Central memory CD8-positive, alpha-beta T cell (primary cell): ENCODE data around the gene KCNMB1.

Experiments used
- ATAC-seq: fragments of 150-1000 bp; cut with Tn5 transposase; replicated peaks from 2 replicates; pipeline ENCODE4 v1.10.0; 2022; ENCODE audit warnings: mild to moderate bottlenecking, moderate FRiP score, moderate number of reproducible peaks; ENCODE audit not compliant: poor library complexity, severe bottlenecking; ENCODE audit errors: extremely low read depth
- DNase-seq, 2 donors: peaks; one replicate each; pipeline ENCODE4 v3.0.0; 2021; ENCODE audit warnings: low spot score in 2 of 2
- H3K27ac Mint-ChIP-seq: one replicate; pipeline ENCODE4 v1.8.0; 2022; ENCODE audit warnings: low read depth, mild to moderate bottlenecking, moderate library complexity, mixed read lengths
- H3K27me3 Mint-ChIP-seq: one replicate; pipeline ENCODE4 v1.8.0; 2022; ENCODE audit warnings: mixed read lengths
- H3K36me3 Mint-ChIP-seq: one replicate; pipeline ENCODE4 v1.8.0; 2022; ENCODE audit warnings: mild to moderate bottlenecking, moderate library complexity, mixed read lengths; ENCODE audit not compliant: insufficient read depth
- H3K4me1 Mint-ChIP-seq: one replicate; pipeline ENCODE4 v1.8.0; 2022; ENCODE audit warnings: mixed read lengths
- H3K4me3 Mint-ChIP-seq: one replicate; pipeline ENCODE4 v1.8.0; 2022; ENCODE audit warnings: mild to moderate bottlenecking, moderate library complexity, mixed read lengths
- H3K9me3 Mint-ChIP-seq: one replicate; pipeline ENCODE4 v1.8.0; 2022; ENCODE audit warnings: mixed read lengths

Gene KCNMB1

GRCh38 chr5:170408877-170409660 lies 19.9 kb upstream of the KCNMB1 start:
- Mint-ChIP-seq H3K27me3 (peaks cover 13% of the 10 kb centered on the region), H3K4me1 (no peaks in the 10 kb centered on the region), H3K36me3 (no peaks in the 10 kb centered on the region), H3K4me3 (no peak overlapping the region), H3K27ac (no peak overlapping the region), H3K9me3 (no peaks in the 10 kb centered on the region)
- DNase-seq (no peak), ATAC-seq (no peak)

DNA sequence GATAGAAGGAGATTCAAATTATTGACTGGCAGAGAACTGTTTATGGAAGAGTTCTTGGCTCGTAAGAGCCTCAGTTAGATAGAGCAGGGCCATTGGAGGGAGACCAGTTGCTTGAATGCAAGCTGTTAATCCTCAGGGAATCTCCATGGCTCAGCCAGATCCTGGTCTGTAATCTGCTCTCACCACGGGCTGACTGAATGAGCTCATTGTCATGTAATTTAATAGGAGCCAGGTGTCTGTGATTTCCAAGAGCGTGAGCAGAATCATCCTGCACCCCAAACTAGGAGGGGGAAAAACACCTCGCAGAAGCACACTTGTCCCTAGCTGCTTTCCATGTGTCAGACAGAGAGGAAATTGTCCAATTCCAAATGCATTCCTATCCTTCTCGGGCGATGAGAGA lies 19.1 kb upstream of the KCNMB1 start:
- H3K27me3 Mint-ChIP-seq = peaks cover 13% of the 10 kb centered on the region
- H3K4me3 Mint-ChIP-seq = no peak overlapping the region
- no peaks in the 10 kb centered on the region for H3K4me1 Mint-ChIP-seq
- no peak for ATAC-seq
- H3K9me3 Mint-ChIP-seq = no peaks in the 10 kb centered on the region
- DNase-seq = no peak
- no peaks in the 10 kb centered on the region for H3K36me3 Mint-ChIP-seq
- no peak overlapping the region for H3K27ac Mint-ChIP-seq

GRCh38 chr5:170407062-170407461 lies 17.9 kb upstream of the KCNMB1 start:
- Mint-ChIP-seq H3K27me3 (peaks cover 13% of the 10 kb centered on the region), H3K4me1 (no peaks in the 10 kb centered on the region), H3K9me3 (no peaks in the 10 kb centered on the region), H3K4me3 (no peak overlapping the region), H3K27ac (no peak overlapping the region), H3K36me3 (no peaks in the 10 kb centered on the region)
- ATAC-seq = no peak
- no peak for DNase-seq

DNA sequence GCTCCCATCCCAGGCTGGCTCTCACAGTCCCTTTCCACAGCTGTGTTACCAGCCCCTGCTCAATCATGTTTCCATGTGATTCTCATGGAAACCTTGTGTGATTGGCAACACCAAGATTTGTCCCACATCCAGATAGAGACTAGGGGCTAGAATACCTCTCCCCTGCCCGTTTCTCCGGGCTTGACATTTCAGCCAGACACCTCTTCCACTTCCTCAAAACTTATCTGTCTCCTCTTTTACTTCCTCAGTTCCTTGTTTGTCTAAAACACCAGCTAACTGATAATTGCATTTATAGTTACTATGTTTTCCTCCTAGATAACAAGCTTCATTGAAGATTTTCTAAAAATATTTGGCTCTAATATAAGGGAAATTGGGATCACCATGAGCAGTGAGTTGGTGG lies 16.6 kb upstream of the KCNMB1 start:
- Mint-ChIP-seq H3K9me3 (no peaks in the 10 kb centered on the region), H3K4me1 (no peaks in the 10 kb centered on the region), H3K27ac (no peak overlapping the region), H3K36me3 (no peaks in the 10 kb centered on the region), H3K4me3 (no peak overlapping the region), H3K27me3 (peaks cover 13% of the 10 kb centered on the region)
- DNase-seq (no peak), ATAC-seq (no peak)

- Mint-ChIP-seq H3K4me3 (no peak overlapping the region), H3K27me3 (peaks cover 13% of the 10 kb centered on the region), H3K27ac (no peak overlapping the region), H3K36me3 (no peaks in the 10 kb centered on the region), H3K9me3 (no peaks in the 10 kb centered on the region), H3K4me1 (no peaks in the 10 kb centered on the region)
- ATAC-seq = no peak
- no peak for DNase-seq
Observed at GRCh38 chr5:170404398-170404797, 15.2 kb upstream of the KCNMB1 start.

GRCh38 chr5:170403675-170404074 lies 14.5 kb upstream of the KCNMB1 start:
- Mint-ChIP-seq H3K27ac (no peak overlapping the region), H3K9me3 (no peaks in the 10 kb centered on the region), H3K4me3 (no peak overlapping the region), H3K4me1 (no peaks in the 10 kb centered on the region), H3K27me3 (peaks cover 13% of the 10 kb centered on the region), H3K36me3 (no peaks in the 10 kb centered on the region)
- no peak for ATAC-seq
- no peak for DNase-seq

GRCh38 chr5:170402508-170402907 lies 13.3 kb upstream of the KCNMB1 start:
- H3K36me3 Mint-ChIP-seq = no peaks in the 10 kb centered on the region
- H3K4me3 Mint-ChIP-seq = no peak overlapping the region
- no peak for DNase-seq
- no peaks in the 10 kb centered on the region for H3K9me3 Mint-ChIP-seq
- no peak overlapping the region for H3K27ac Mint-ChIP-seq
- ATAC-seq = no peak
- peaks cover 19% of the 10 kb centered on the region for H3K27me3 Mint-ChIP-seq
- H3K4me1 Mint-ChIP-seq = no peaks in the 10 kb centered on the region

DNA sequence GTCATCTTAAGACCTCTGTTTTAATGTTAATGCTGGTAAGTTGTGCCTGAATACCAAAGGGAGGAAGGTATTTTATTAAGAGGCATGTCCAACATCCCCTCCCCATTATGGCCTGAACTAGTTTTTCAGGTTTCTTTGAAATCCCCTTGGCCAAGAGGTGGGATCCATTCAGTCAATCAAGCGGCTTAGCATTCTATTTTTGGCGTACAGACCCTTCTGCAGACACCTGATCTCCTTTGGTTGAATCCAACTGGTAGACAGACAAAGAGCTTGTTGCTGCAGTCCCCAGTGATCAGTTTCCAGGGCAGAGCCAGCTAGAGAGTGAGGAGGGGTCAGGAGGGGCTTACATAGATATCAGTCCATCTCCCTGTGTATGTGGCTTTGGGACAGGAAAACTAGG lies 7.9 kb upstream of the KCNMB1 start:
- H3K27me3 Mint-ChIP-seq = peaks cover 31% of the 10 kb centered on the region
- ATAC-seq (no peak), DNase-seq (no peak)
- H3K4me3 Mint-ChIP-seq = no peak overlapping the region
- H3K27ac Mint-ChIP-seq = no peak overlapping the region
- H3K36me3 Mint-ChIP-seq = no peaks in the 10 kb centered on the region
- H3K4me1 Mint-ChIP-seq = peaks cover 9% of the 10 kb centered on the region
- no peaks in the 10 kb centered on the region for H3K9me3 Mint-ChIP-seq

- ATAC-seq = no peak
- Mint-ChIP-seq H3K4me1 (peaks cover 9% of the 10 kb centered on the region), H3K9me3 (no peaks in the 10 kb centered on the region), H3K4me3 (no peak overlapping the region), H3K27me3 (peaks cover 40% of the 10 kb centered on the region), H3K27ac (no peak overlapping the region), H3K36me3 (no peaks in the 10 kb centered on the region)
- no peak for DNase-seq
Observed at GRCh38 chr5:170393958-170394357, 4.8 kb upstream of the KCNMB1 start.

DNA sequence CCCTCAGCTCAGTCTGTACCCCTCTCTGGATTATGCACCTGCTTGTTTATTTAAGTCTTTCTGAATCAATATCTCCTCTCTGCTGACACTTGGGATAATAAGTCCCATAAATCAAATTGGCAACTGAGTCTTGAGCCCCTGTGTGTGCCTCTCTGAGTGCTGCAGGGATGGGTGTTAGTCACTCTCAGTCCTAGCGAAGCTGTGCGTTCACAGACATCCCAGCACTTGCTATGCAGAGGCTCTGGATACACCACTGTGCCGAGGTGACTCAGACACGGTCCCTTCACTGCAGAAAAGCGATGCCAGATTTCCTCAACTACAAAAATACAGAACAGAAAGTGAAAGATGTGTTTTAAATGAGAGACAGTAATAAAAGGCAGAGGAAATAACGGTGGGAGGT lies 4.1 kb upstream of the KCNMB1 start:
- ATAC-seq (no peak), DNase-seq (no peak)
- H3K36me3 Mint-ChIP-seq = no peaks in the 10 kb centered on the region
- no peaks in the 10 kb centered on the region for H3K9me3 Mint-ChIP-seq
- no peak overlapping the region for H3K4me3 Mint-ChIP-seq
- peaks cover 9% of the 10 kb centered on the region for H3K4me1 Mint-ChIP-seq
- no peak overlapping the region for H3K27ac Mint-ChIP-seq
- H3K27me3 Mint-ChIP-seq = peaks cover 47% of the 10 kb centered on the region

- Mint-ChIP-seq H3K27ac (no peak overlapping the region), H3K9me3 (no peaks in the 10 kb centered on the region), H3K27me3 (peaks cover 48% of the 10 kb centered on the region), H3K4me1 (peaks cover 9% of the 10 kb centered on the region), H3K4me3 (no peak overlapping the region), H3K36me3 (no peaks in the 10 kb centered on the region)
- DNase-seq = no peak
- no peak for ATAC-seq
Observed at GRCh38 chr5:170390472-170390871, 1.3 kb upstream of the KCNMB1 start.

GRCh38 chr5:170389550-170389892 lies 354 bp upstream of the KCNMB1 start:
- Mint-ChIP-seq H3K4me1 (peaks cover 9% of the 10 kb centered on the region), H3K27me3 (peaks cover 52% of the 10 kb centered on the region), H3K36me3 (no peaks in the 10 kb centered on the region), H3K9me3 (no peaks in the 10 kb centered on the region), H3K27ac (no peak overlapping the region), H3K4me3 (no peak overlapping the region)
- DNase-seq (no peak), ATAC-seq (no peak)

GRCh38 chr5:170387775-170388639 lies 1.2 kb downstream of the KCNMB1 start:
- ATAC-seq (no peak), DNase-seq (no peak)
- Mint-ChIP-seq H3K9me3 (no peaks in the 10 kb centered on the region), H3K27me3 (peaks cover 53% of the 10 kb centered on the region), H3K4me3 (no peak overlapping the region), H3K27ac (no peak overlapping the region), H3K36me3 (no peaks in the 10 kb centered on the region), H3K4me1 (peaks cover 2% of the 10 kb centered on the region)
